Measurements from ENCODE around the gene LCN12. TPM values are rescaled to one million over a fixed set of nuclear protein-coding genes. Genes with fewer than 3 reads are reported as not detected.

LCN12 gene
- total and polyA plus RNA-seq, 2 donors (not counting 1 experiment from before 2014, with no cell fraction given), result 0.17 TPM; not detected in 1

GRCh38 chr9:136996361-136997292 is 44.6 kb downstream of the LCN12 start, which contains the start of gene CLIC3:
TSS of gene CLIC3 (minus strand) at chr9:136996568. CDS start at chr9:136996543, 25 bp downstream.
- no peaks in the 10 kb centered on the region for H3K9me3 ChIP-seq (ENCODE audit: control insufficient read depth, insufficient read depth, low read depth, low read length)
- no peak within 1 kb of the TSS for H2AFZ ChIP-seq (ENCODE audit: low read length)
- H3K4me1 ChIP-seq (ENCODE audit: control insufficient read depth, extremely low read depth, insufficient read depth, low read length), result peaks cover 18% of the 10 kb centered on the region
- H3K4me2 ChIP-seq (ENCODE audit: extremely low read depth, insufficient read depth, low read length), result peak within 1 kb of the TSS; percentile 54
- H3K9ac ChIP-seq (ENCODE audit: insufficient read depth, low read length), result no peak within 1 kb of the TSS
- peaks cover 2% of the 10 kb centered on the region for H3K36me3 ChIP-seq (ENCODE audit: control insufficient read depth, insufficient read depth, low read length)
- no peaks in the 10 kb centered on the region for H3K27me3 ChIP-seq (ENCODE audit: control insufficient read depth, insufficient read depth, low read length)
- peak within 1 kb of the TSS in 1 of 4 experiments; percentile 17 for H3K4me3 ChIP-seq (replicated peaks in 1 of 4; ENCODE audit: control extremely low read depth in 1 of 4, insufficient read depth in 1 of 4, low read depth in 3 of 4, low read length in 4 of 4)
- peak in 1 of 2 donors; percentile 36 for DNase-seq (ENCODE audit: low read depth in 2 of 2)
- no peak within 1 kb of the TSS for H3K27ac ChIP-seq (ENCODE audit: insufficient read depth, low read length)
- H4K20me1 ChIP-seq (ENCODE audit: control insufficient read depth, extremely low read depth, insufficient read depth, low read length), result no peaks in the 10 kb centered on the region
- TF ChIP-seq EZH2 (IDR thresholded peaks at IDR 0.05; ENCODE audit: low read length, missing control alignments) (no peak), CTCF (conservative IDR thresholded peaks at IDR 0.05 in 1 of 2, IDR thresholded peaks at IDR 0.05 in 1 of 2; ENCODE audit: low read depth in 1 of 2, low read length in 2 of 2) (no peak)
- peaks cover 4% of the 10 kb centered on the region for H3K79me2 ChIP-seq (ENCODE audit: control insufficient read depth, insufficient read depth, low read length)

DNA sequence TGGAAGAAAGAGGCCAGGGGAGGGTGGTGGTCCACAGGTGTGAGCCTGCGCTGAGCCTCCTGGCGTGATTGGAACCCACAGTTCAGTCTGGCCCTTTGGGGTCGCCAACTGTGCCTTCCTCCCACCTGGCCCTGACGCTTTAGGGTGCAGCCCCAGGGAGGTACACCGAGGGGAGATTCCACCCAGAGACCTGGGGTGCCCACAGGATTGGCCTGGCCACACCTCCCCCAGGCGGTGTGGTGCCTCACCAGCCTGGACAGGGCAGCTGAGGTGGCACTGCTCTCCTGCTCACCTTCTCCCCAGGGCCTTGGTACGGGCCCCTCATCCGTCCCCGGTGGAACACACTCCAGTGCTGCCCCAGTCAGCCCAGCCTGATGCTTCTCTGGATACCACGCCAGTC is 45.3 kb downstream of the LCN12 start:
- H3K27ac ChIP-seq (ENCODE audit: insufficient read depth, low read length), result no peak overlapping the region
- peaks cover 2% of the 10 kb centered on the region for H3K36me3 ChIP-seq (ENCODE audit: control insufficient read depth, insufficient read depth, low read length)
- no peaks in the 10 kb centered on the region for H4K20me1 ChIP-seq (ENCODE audit: control insufficient read depth, extremely low read depth, insufficient read depth, low read length)
- H3K79me2 ChIP-seq (ENCODE audit: control insufficient read depth, insufficient read depth, low read length), result peaks cover 4% of the 10 kb centered on the region
- H3K27me3 ChIP-seq (ENCODE audit: control insufficient read depth, insufficient read depth, low read length), result no peaks in the 10 kb centered on the region
- no peak for DNase-seq (ENCODE audit: low read depth in 2 of 2)
- peaks cover 18% of the 10 kb centered on the region for H3K4me1 ChIP-seq (ENCODE audit: control insufficient read depth, extremely low read depth, insufficient read depth, low read length)
- no peak overlapping the region for H2AFZ ChIP-seq (ENCODE audit: low read length)
- H3K4me2 ChIP-seq (ENCODE audit: extremely low read depth, insufficient read depth, low read length), result no peak overlapping the region
- no peaks in the 10 kb centered on the region for H3K9me3 ChIP-seq (ENCODE audit: control insufficient read depth, insufficient read depth, low read depth, low read length)
- H3K9ac ChIP-seq (ENCODE audit: insufficient read depth, low read length), result no peak overlapping the region
- no peak overlapping the region for H3K4me3 ChIP-seq (replicated peaks in 1 of 4; ENCODE audit: control extremely low read depth in 1 of 4, insufficient read depth in 1 of 4, low read depth in 3 of 4, low read length in 4 of 4)
- no peak for TF ChIP-seq CTCF (conservative IDR thresholded peaks at IDR 0.05 in 1 of 2, IDR thresholded peaks at IDR 0.05 in 1 of 2; ENCODE audit: low read depth in 1 of 2, low read length in 2 of 2)
- TF ChIP-seq EZH2 (IDR thresholded peaks at IDR 0.05; ENCODE audit: low read length, missing control alignments), result no peak

DNA sequence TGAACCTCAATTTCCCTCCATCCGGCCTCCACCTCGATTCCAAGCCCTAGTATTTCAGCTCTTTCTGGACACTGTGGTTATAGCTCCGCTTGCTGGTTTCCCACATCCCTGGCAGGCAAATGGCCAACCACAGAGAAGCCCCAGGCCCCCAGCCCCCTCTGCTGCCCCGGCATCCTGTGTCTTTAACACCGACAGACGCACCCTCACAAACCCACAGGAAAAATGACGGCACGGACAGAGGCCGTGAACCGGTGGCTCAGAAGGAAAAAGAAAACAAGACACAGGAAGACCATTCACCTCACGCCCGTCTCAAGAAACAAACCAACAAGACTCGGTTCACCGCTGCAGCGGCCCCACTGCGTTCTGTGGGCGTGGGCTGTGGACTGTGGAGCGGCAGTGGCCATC is 45.8 kb downstream of the LCN12 start:
- peak in 1 of 2 donors; percentile 29 for DNase-seq (ENCODE audit: low read depth in 2 of 2)
- H2AFZ ChIP-seq (ENCODE audit: low read length), result no peak overlapping the region
- no peak overlapping the region for H3K4me2 ChIP-seq (ENCODE audit: extremely low read depth, insufficient read depth, low read length)
- no peaks in the 10 kb centered on the region for H4K20me1 ChIP-seq (ENCODE audit: control insufficient read depth, extremely low read depth, insufficient read depth, low read length)
- H3K27me3 ChIP-seq (ENCODE audit: control insufficient read depth, insufficient read depth, low read length), result no peaks in the 10 kb centered on the region
- no peaks in the 10 kb centered on the region for H3K9me3 ChIP-seq (ENCODE audit: control insufficient read depth, insufficient read depth, low read depth, low read length)
- H3K36me3 ChIP-seq (ENCODE audit: control insufficient read depth, insufficient read depth, low read length), result peaks cover 2% of the 10 kb centered on the region
- H3K4me1 ChIP-seq (ENCODE audit: control insufficient read depth, extremely low read depth, insufficient read depth, low read length), result peaks cover 16% of the 10 kb centered on the region
- no peak overlapping the region for H3K4me3 ChIP-seq (replicated peaks in 1 of 4; ENCODE audit: control extremely low read depth in 1 of 4, insufficient read depth in 1 of 4, low read depth in 3 of 4, low read length in 4 of 4)
- no peak overlapping the region for H3K27ac ChIP-seq (ENCODE audit: insufficient read depth, low read length)
- H3K79me2 ChIP-seq (ENCODE audit: control insufficient read depth, insufficient read depth, low read length), result peaks cover 3% of the 10 kb centered on the region
- TF ChIP-seq CTCF (conservative IDR thresholded peaks at IDR 0.05 in 1 of 2, IDR thresholded peaks at IDR 0.05 in 1 of 2; ENCODE audit: low read depth in 1 of 2, low read length in 2 of 2) (peak in 1 of 2 donors; percentile 7), EZH2 (IDR thresholded peaks at IDR 0.05; ENCODE audit: low read length, missing control alignments) (no peak)
- no peak overlapping the region for H3K9ac ChIP-seq (ENCODE audit: insufficient read depth, low read length)
